ENCODE data around the gene TPRN. TPM values are rescaled to one million over a fixed set of nuclear protein-coding genes. Genes with fewer than 3 reads are reported as not detected.

TPRN gene
- total RNA-seq, 1 experiment from 2014 or later: 43.1 TPM

- ChIA-PET CTCF (interaction anchor here (0.6 to 2.8 kb wide), 12 partner anchors 9 to 64 kb away, joined by 3 to 10 read pairs (median 4); partner anchors contain the start of genes RNF208, RNF224 and TPRN), POLR2A (interaction anchor here (1.7 kb wide), 1 partner anchor 13 kb away, joined by 7 read pairs; the partner anchor contains the start of gene TPRN)
- H3K36me3 Mint-ChIP-seq: peaks cover 10% of the 10 kb centered on the region; the same call in 1 of the 2 replicates
- ATAC-seq: no peak
- DNase-seq (ENCODE audit: low spot score): no peak
- TF ChIP-seq NFYB (CRISPR knock-in tag; conservative IDR thresholded peaks at IDR 0.05; ENCODE audit: low read depth) (0 out of 2 replicates have a peak, but pooled peaks have one; percentile 9), ZBTB21 (CRISPR knock-in tag; IDR thresholded peaks at IDR 0.05; ENCODE audit: borderline replicate concordance) (no peak), MXD4 (CRISPR knock-in tag; IDR thresholded peaks at IDR 0.05; ENCODE audit: borderline replicate concordance) (no peak), PRRX2 (CRISPR knock-in tag; IDR thresholded peaks at IDR 0.05) (no peak)
- no peak overlapping the region for H3K27ac Mint-ChIP-seq
- H3K4me3 Mint-ChIP-seq: no peak overlapping the region
- no peaks in the 10 kb centered on the region for H3K27me3 Mint-ChIP-seq (ENCODE audit: low read depth)
- no peaks in the 10 kb centered on the region for H3K9me3 Mint-ChIP-seq
- peaks cover 4% of the 10 kb centered on the region; the same call in 1 of the 2 replicates for H3K4me1 Mint-ChIP-seq
Measured at GRCh38 chr9:137213160-137214060, 12.9 kb upstream of the TPRN start.

GRCh38 chr9:137212520-137212919 is 12.0 kb upstream of the TPRN start:
- ATAC-seq: no peak
- POLR2A ChIA-PET: interaction anchor here (1.7 kb wide), 1 partner anchor 12 kb away, joined by 7 read pairs; the partner anchor contains the start of gene TPRN
- peaks cover 15% of the 10 kb centered on the region for H3K36me3 Mint-ChIP-seq
- no peak overlapping the region for H3K27ac Mint-ChIP-seq
- DNase-seq (ENCODE audit: low spot score): no peak
- peaks cover 4% of the 10 kb centered on the region; the same call in 1 of the 2 replicates for H3K4me1 Mint-ChIP-seq
- no peak overlapping the region for H3K4me3 Mint-ChIP-seq
- TF ChIP-seq EMX1 (CRISPR knock-in tag; IDR thresholded peaks at IDR 0.05): no peak
- TF ChIP-seq SP1 (CRISPR knock-in tag; conservative IDR thresholded peaks at IDR 0.05): no peak
- no peak for TF ChIP-seq USF2 (CRISPR knock-in tag; IDR thresholded peaks at IDR 0.05)
- TF ChIP-seq, protein P1, sequence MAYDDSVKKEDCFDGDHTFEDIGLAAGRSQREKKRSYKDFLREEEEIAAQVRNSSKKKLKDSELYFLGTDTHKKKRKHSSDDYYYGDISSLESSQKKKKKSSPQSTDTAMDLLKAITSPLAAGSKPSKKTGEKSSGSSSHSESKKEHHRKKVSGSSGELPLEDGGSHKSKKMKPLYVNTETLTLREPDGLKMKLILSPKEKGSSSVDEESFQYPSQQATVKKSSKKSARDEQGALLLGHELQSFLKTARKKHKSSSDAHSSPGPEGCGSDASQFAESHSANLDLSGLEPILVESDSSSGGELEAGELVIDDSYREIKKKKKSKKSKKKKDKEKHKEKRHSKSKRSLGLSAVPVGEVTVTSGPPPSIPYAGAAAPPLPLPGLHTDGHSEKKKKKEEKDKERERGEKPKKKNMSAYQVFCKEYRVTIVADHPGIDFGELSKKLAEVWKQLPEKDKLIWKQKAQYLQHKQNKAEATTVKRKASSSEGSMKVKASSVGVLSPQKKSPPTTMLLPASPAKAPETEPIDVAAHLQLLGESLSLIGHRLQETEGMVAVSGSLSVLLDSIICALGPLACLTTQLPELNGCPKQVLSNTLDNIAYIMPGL (CRISPR knock-in tag; IDR thresholded peaks at IDR 0.05): no peak
- no peak for TF ChIP-seq KAT7 (CRISPR knock-in tag; IDR thresholded peaks at IDR 0.05; ENCODE audit: borderline replicate concordance)
- TF ChIP-seq ZMAT4 (CRISPR knock-in tag; IDR thresholded peaks at IDR 0.05): no peak
- no peak for TF ChIP-seq ZSCAN18 (CRISPR knock-in tag; IDR thresholded peaks at IDR 0.05)
- no peak for TF ChIP-seq GABPB1 (CRISPR knock-in tag; IDR thresholded peaks at IDR 0.05)
- TF ChIP-seq, protein P2, sequence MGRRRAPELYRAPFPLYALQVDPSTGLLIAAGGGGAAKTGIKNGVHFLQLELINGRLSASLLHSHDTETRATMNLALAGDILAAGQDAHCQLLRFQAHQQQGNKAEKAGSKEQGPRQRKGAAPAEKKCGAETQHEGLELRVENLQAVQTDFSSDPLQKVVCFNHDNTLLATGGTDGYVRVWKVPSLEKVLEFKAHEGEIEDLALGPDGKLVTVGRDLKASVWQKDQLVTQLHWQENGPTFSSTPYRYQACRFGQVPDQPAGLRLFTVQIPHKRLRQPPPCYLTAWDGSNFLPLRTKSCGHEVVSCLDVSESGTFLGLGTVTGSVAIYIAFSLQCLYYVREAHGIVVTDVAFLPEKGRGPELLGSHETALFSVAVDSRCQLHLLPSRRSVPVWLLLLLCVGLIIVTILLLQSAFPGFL (CRISPR knock-in tag; IDR thresholded peaks at IDR 0.05; ENCODE audit: borderline replicate concordance): no peak
- no peak for TF ChIP-seq ETV6 (CRISPR knock-in tag; IDR thresholded peaks at IDR 0.05)
- no peak for TF ChIP-seq NR1H2 (CRISPR knock-in tag; IDR thresholded peaks at IDR 0.05)
- TF ChIP-seq, protein P3, sequence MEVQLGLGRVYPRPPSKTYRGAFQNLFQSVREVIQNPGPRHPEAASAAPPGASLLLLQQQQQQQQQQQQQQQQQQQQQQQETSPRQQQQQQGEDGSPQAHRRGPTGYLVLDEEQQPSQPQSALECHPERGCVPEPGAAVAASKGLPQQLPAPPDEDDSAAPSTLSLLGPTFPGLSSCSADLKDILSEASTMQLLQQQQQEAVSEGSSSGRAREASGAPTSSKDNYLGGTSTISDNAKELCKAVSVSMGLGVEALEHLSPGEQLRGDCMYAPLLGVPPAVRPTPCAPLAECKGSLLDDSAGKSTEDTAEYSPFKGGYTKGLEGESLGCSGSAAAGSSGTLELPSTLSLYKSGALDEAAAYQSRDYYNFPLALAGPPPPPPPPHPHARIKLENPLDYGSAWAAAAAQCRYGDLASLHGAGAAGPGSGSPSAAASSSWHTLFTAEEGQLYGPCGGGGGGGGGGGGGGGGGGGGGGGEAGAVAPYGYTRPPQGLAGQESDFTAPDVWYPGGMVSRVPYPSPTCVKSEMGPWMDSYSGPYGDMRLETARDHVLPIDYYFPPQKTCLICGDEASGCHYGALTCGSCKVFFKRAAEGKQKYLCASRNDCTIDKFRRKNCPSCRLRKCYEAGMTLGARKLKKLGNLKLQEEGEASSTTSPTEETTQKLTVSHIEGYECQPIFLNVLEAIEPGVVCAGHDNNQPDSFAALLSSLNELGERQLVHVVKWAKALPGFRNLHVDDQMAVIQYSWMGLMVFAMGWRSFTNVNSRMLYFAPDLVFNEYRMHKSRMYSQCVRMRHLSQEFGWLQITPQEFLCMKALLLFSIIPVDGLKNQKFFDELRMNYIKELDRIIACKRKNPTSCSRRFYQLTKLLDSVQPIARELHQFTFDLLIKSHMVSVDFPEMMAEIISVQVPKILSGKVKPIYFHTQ (CRISPR knock-in tag; IDR thresholded peaks at IDR 0.05): no peak
- no peak for TF ChIP-seq CREB1 (CRISPR knock-in tag; IDR thresholded peaks at IDR 0.05)
- TF ChIP-seq RORB (CRISPR knock-in tag; IDR thresholded peaks at IDR 0.05): no peak
- no peaks in the 10 kb centered on the region for H3K9me3 Mint-ChIP-seq
- no peaks in the 10 kb centered on the region for H3K27me3 Mint-ChIP-seq (ENCODE audit: low read depth)
- CTCF ChIA-PET: interaction anchor here (1.0 to 2.8 kb wide), 4 partner anchors 10 to 36 kb away, joined by 3 to 10 read pairs (median 9); partner anchors contain the start of gene RNF208

Data from WTC11 (cell line).